ENCODE data around the gene PRDM16.

PRDM16 gene

DNA sequence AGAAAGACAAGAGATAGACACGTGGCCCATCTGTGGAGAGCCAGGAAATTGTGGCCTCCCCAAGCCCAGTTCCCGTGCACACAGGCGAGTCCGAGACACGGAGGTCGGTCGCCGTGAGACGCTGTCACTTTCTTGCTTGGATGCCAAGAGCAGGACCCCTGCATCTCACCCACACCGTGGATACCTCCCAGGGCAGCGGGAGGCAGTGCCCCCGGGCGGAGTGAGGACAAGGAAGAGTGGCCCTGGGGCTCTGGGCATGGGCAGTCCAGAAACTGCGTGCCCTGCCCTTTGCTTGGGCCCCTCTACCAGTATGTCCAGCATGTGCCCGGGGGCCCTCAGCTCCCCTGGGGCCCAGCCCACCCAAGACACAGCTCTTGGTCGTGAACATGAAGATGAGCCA lies 360.8 kb downstream of the PRDM16 start:
- no peak for DNase-seq

DNA sequence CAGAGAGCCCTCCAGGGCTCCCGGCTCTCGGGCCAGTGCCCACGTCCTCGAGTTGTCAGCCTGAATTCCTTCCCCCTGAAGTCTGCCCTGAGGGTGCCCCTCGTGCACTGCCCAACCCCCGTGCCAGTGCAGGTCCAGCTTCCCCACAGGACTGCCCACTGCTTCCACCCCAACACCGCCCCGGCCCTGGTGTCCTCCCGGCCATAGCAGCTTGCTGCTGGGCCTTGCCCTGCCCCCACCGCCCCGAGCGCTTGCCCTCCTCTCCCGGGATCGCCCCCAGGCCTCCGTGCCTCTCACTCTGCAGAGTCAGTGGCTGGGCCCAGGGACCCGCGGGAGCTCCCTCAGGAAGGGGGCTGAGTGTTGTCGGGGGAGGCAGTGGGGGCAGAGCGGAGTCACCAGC lies 361.4 kb downstream of the PRDM16 start:
- no peak for DNase-seq

DNA sequence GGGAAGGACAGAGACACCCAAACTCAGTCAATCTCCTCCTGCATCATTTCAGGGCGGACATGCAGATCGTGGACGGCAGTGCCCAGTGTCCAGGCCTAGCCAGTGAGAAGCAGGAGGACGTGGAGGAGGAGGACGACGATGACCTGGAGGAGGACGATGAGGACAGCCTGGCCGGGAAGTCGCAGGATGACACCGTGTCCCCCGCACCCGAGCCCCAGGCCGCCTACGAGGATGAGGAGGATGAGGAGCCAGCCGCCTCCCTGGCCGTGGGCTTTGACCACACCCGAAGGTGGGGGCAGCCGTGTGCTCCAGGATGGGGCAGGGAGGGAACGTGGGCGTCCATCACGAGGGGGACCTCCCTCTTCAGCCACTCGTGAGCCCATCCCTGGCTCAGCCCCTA lies 361.8 kb downstream of the PRDM16 start:
- DNase-seq: no peak

DNA sequence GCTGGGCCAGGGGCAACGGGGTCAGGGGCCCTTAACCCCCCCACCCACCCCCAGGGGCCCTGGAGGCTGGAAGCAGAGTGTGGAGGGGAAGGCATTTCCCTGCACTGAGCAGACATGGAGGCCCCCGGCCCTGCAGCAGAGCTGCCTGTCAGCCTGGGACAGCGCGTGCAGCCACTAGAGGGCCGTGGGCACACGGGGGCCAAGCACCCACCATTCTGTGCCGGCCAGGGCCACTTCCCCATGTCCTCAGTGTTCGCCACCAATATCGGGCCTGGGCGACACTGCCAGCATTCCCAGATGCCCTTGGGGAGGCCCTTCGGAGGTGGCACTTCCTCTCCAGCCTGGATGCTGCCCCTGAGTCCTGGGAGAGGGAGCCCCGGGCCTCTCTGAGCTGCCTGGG lies 362.3 kb downstream of the PRDM16 start:
- DNase-seq: no peak

DNA sequence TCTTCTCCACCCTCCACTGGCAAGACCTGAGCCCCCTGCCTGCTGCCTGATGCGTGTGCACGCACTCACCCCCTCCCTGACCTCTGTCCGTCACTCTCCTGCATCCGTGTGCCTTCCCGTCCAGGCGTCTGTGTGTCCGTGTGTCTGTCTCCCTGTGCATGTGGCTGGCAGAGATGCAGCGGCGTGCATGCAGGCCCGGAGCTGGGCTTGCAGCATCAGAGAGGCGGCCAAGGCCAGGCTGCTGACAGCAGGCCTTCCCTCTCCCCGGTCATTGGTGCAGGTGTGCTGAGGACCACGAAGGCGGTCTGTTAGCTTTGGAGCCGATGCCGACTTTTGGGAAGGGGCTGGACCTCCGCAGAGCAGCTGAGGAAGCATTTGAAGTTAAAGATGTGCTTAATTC lies 362.7 kb downstream of the PRDM16 start:
- DNase-seq: no peak

DNA sequence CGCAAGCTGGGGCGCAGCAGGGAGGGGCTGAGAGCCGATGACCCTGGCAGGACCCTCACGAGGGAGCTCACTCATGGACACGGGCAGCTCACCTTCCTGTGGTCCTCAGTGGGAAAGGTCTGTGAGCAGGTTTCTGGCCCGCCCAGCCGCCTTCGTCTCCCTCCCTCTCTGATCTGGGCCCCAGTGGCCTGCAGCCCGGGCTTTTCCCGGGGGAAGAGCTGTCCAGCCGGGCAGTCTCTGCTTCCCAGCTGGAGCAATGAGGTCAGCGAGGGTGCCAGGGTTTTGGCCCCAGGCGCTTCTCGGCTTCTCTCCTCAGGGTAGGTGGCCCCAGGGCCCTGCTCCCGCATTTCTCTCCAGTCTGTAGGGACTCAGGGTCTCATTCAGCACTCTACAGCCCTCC lies 363.3 kb downstream of the PRDM16 start:
- no peak for DNase-seq

DNA sequence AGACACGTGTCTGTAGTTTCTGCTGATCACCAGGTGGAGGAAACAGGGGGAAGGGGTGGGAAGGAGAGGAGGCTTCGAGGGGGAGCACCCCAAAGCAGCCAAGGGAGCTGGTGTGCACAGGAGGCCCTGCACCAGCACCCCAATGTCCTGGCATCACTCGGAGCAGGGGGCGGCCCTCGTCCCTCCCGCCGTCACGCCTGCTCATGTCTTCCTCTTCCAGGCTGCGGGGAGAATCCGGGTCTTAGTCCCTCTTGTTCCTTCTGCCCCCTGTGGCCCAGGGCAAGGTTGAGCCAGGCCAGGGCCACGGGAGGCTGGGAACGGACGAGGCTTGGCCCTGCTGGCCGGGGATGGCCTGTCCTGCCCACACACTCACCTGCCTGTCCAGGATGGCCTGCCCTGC lies 364.1 kb downstream of the PRDM16 start:
- DNase-seq: no peak

DNA sequence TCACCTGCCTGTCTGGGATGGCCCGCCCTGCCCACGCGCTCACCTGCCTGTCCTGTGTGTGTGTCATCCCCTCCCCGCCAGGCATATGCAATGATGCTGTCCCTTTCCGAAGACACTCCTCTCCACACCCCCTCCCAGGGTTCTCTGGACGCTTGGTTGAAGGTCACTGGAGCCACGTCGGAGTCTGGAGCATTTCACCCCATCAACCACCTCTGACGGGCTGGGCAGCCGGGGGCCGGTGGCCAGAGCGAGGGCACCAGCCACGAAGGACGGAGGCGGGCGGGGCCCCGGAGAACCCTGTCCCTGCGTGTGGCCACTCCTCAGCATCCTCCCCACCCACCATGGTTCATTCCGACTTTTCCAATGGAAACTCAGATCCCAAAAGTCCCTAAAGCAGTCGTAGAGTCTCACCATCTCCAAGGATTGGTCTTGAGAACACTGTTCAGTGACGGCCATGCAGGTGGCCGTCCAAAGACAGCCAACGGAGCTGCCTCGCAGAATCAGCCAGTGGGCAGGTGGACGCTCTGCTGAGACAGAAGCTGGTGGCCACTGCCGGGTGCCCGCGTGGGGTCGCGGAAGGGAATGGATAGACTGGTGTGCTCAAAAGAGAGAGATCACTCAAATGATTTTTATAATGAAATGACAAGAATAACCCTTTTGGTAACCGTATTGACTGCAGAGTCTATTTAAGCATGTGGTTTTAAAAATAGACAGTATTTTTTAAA lies 364.8 kb downstream of the PRDM16 start:
- DNase-seq: no peak

DNA sequence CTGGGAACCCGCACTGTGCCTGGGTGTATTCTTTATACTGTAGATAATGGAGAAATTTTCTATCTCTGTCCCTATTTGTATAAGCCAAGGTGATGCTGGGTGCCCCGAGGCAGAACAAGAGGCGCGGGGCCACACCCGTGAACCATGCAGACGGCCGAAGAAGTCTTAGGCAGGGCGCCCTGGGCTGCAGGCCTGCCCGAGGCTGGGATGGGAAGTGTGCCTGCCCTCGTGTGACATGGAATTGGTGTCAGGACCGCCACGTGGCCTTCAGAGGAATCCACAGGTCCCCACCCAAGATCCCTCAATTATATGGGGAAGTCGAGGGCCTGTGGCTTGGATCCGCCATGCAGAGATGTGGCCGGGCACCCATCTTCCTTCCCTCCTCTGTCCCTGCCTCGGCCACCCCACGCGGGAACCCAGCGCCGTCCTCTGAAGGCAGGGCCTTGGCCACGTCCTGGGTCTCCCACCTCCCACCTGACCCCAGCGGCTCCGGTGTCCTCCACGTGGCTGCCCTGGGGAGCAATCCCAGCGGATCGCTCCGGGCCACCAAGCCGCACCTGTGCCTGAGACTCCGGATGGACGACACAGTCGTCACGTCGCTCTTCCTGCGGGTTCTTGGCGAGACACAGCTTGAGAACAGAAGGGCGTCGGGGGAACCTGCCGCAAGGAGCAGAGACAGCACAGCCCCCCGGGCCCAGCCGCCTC lies 365.6 kb downstream of the PRDM16 start:
- no peak for DNase-seq

DNA sequence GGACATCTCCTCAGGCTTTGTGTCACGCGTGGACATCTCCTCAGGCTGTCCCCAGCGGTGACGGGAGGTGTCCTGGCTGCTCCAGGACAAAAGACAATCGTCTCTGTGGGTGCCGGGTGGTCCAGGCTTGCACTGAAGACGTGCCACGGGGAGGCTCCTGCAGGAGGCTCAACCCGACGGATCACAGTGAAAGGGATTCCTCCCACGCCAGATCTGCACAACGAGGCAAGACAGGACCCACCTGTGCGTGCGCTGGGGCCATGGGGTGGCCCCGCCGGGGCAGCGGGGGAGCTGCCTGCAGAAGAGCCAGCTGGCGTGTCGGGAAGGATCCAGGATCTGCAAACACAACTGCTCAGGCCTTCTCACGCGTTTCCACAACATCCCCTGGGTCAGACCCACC lies 366.7 kb downstream of the PRDM16 start:
- no peak for DNase-seq

DNA sequence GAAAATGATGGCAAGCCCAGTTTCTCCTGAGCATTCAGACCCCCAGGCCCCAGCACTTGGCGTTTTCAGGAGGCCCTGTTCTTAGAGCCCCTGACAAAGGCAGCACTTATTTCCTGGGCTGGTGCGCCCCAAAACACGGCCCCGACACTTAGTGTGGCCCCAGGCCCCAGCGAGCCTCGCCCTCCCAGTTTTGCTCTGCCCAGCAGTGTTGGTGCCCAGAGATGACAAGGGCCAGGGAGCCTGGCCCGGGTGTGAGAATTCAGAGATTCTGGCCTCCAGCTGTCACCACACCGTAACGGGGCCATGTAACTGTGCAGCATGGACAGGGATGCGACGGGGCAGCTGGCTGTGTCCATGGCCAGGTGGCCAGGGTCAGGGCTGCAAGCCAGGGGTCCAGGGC lies 367.4 kb downstream of the PRDM16 start:
- DNase-seq: no peak

DNA sequence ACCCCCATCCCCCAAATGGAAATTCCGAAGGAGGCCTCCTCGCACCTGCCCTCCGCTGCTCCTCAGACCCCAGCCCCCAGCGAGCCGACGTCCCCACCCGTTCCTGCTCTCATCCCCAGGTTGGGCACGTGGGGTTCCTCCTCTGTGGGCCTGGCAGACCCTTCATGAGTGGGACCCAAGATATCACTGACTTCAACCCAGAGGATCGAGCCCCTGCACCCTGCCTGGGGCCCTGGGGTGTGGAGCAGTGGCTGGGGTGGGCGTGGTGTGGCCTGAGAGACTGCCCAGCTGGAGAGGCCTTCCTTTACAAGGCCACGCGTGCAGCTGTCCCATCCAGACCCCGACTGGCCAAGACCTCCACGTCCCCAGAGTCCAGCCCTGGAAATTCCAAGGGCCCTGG lies 367.9 kb downstream of the PRDM16 start:
- no peak for DNase-seq

DNA sequence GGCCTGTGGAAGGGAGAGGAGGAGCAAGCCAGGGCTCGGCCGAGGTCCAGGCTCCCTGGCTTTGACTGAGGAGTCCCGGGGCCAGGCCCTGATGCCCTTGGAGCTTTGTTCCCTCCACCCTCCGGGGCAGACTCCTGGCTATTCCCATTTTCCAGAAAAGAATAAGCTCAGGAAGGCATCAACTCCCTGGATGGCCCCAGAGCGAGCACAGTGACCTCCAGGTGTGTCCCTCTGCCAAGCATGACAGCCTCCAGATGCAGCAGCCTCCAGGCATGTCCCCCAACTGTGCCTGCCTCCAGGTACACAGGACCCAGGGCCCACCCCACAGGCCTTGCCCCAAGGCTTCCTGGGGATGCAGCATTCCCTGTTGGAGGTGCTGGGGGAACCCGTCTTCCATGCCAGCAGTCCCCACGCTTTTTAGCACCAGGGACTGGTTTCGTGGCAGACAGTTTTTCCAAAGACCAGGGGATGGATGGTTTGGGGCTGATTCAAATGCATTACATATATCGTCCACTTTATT lies 369.7 kb downstream of the PRDM16 start:
- no peak for DNase-seq

DNA sequence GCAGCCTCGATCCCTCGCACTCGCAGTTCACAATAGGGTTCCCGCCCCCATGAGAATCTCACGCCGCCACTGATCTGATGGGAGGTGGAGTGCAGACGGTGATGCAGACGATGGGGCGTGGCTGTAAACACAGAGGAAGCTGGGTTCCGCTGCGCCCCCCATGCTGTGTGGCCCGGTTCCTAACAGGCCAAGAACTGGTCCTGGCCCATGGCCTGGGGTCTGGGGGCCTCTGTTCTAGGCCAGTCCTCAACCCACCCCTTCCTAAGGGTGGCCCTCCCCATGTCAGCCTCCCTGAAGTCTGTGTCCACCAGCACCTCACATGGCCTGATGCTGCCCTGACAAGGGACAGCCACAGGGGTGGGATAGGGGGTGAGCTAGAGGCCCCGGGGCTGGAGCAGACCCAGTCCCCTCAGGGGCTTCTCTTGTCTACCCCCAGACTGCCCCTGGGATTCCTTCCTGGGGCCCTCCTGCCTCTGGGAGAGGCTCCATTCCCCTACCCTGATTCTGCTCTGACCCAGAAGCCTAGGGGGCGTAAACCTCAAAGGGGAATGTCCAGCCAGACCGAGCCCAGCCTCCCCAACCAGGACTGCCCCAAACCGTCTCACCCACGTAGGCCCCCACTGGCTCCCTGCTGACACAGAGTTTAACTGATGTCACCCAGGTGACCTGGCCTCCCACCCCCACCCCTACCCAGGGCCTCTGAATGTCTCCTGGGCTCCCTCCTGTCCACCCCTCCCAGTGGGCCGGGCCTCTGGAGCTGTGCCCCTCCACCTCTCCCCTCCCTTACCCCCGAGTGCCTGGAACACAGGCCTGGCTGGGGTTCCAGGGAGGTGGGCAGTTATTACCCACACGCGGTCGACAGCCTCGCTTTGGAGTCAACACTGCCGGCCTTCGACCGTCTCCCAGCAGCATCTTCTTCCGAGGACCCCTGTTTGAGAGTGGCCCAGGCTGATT lies 370.6 kb downstream of the PRDM16 start:
- DNase-seq: no peak

DNA sequence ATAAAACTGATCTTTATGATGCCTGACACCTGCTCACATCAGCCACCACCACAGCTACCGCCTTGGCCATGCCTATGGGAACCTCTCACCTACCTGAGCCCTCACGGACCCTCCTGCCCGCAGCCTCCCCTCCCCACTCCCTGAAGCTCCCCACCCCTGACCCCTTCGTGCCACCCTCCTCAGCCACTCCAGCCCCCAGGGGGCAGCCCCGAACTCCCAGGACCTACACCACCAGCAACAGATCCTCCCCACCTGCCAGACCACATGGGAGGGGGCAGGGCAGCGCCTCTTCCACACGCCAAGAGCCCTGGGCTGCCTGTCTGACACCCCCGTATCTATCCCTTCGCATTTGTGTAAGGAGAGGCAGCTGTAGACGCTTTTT lies 371.3 kb downstream of the PRDM16 start:
- DNase-seq: no peak

DNA sequence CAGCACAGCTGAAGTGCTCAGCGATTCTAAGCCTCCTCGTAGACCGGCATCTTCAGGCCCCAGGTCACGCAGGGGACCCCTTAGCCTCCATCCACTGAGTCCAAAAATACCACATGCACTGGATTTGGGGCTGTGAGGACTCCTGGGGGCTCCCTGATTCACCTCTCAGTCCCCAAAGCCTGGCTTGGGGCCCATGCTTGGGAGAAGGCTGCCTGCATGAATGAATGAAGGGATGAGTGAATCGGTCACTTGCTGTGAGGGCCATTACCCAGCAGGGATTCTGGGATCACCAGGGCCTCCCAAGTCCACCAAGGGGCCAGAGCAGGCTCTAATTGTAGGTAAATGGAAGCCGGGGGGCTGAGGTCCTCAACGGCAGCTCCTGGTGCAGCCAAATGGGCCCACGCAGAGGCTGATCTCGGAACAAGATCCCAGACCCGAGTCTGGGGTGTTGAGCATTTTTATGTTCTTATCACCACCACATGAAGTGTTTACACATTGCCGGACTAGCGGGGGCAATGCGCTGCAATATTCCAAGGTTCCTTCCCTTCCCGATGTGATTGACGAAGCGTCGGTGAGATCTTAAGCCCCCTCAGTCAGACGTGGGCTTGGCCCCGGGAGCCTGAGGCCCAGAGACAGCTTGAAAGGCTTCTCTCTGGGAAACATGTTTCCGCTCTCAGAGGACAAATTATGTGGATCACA lies 371.9 kb downstream of the PRDM16 start:
- DNase-seq: no peak

DNA sequence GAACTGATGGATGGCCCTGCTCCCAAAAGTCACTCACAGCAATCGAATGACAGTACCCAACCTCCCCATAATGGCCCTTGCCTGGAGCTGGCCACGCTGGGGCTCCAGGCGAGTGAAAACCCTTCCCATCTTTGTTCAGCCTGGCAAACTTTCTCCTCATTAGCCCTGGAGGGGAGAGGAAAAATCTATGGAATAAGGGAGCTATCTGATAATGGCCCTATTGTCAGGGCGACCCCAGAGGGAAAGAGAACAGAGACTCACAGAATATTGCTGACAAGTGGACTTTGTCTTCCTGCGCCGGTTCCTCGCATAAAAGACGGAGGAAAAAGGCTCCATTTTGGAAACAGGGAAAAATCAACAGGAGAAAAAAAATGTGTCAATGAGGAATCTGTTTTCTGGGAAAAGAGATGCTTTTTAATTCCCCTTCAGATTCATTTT lies 372.4 kb downstream of the PRDM16 start:
- no peak for DNase-seq

DNA sequence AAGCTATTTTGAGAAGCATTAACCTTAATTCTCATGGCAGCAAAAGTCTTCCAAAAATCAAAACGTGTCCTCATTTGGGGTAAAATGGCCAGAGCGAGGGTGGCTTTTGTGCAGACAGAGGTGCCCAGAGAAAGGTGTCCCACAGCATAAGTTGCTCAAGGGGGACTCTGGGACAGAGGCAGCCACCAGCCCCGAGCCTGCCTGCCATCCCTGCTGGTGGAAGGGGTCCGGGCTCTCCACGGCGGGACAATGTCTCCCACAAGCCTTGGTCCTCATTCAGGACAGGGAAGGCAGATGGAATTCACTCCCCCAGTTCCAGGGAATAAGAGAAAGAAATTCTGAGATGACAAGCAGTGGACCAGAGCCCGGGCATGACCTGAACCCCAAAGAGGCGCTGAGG lies 372.9 kb downstream of the PRDM16 start:
- no peak for DNase-seq

DNA sequence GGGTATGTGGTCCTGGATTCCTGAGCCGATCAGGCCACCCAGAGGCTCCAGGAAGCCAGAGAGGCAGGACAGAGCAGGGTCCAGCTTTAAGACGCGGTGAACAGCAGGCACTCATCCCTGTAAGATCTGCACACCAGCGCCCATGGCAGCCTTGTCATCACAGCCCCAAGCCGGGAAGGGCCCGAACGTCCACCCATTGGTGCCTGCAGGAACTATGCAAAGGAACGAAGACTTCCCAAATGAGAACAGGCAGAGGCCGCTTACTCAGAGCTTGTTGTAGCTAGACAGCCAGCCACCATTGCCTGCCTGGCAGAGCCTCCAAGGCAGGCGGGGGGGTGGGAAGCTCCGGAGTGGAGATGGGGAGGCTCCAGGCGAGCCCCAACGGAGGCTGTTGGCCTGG lies 373.3 kb downstream of the PRDM16 start:
- no peak for DNase-seq

DNA sequence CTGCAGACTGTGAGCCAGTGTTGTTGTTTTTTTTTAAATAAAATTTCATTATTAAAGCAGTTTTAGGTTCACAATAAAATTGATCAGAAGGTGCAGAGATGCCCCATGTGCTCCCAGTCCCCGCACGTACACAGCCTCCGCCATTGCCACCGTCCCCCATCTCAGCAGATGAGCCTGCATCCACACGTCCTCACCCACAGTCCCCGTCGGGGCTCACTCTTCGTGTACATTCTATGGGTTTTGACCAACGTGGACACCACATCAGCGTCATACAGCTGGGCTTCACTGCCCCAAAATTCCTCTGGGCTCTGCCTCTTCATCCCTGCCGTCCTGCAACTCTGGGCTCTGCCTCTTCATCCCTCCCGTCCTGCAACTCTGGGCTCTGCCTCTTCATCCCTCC lies 373.9 kb downstream of the PRDM16 start:
- no peak for DNase-seq

DNA sequence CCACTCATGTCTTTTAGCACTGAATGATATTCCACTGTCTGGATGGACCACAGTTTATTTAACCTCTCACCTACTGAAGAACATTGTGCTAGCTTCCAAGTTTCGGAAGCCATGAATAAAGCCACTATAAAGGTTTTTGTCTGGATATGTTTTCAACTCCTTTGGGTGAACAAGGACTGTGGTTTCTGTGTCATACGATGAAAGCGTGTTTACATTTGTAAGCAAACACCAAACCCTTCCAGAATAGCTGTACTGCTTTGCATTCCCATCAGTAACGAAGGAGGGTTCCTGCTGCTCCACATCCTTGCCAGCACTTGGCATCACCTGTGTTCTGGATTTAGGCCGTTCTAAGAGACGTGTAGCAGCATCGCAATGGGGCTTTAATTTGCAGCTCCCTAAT lies 374.8 kb downstream of the PRDM16 start:
- no peak for DNase-seq

DNA sequence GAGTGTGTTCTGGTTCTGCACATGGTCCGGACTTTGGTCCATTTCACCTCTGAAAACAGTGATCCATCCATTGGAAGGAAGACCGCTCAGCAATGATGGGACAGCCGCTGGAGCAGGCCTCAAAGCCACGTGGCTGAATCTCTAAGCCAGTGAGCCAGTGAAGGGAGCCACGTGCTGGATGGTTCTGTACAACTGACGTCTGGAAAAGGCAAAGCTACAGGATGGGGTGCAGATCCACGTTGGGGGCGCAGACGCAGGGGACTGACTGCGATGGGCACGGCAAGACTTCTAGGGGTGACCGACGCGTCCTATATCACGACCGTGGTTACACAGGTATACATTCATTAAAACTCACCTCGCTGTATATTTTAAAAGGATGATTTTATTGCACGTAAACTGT lies 375.3 kb downstream of the PRDM16 start:
- DNase-seq: no peak

DNA sequence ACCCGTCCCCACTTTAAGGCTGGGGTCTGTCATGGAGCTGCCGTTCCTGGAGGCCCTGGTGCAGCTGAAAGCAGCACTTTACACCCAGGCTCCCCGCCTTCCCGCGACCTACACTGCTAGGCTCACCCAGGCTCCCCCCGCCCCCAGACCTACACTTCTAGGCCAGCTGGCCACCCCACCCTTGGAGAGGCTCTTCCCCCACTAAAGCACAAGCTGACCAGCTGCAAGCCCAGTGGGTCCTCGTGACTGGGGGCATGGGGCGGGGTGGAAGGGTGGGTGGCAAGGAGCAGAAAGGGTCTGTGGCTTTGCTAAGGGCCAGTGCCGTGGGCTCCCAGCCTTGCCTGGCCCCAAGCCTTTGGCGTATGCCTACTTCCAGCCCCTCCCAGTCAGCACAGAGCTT lies 375.7 kb downstream of the PRDM16 start:
- DNase-seq: no peak

Data from NCI-H1048 (cell line).